ENCODE results near the gene SLC39A11. TPM values are rescaled to one million over a fixed set of nuclear protein-coding genes. Genes with fewer than 3 reads are reported as not detected.
"Not testable (repeated sequence)": the region's sequence is repeated elsewhere in the genome, so short reads cannot be mapped to it uniquely, and the experiment has no call there.

Gene SLC39A11
- total RNA-seq, 1 experiment from 2014 or later: 57.1 TPM

GRCh38 chr17:72788950-72789585 is 303.4 kb downstream of the SLC39A11 start:
- no peaks in the 10 kb centered on the region for H4K20me1 ChIP-seq (ENCODE audit: insufficient read depth)
- H3F3A ChIP-seq (ENCODE audit: insufficient read depth, low read depth): no peaks in the 10 kb centered on the region
- H2AFZ ChIP-seq: no peak overlapping the region
- intact Hi-C loops (cut with micrococcal nuclease; ENCODE audit: unreplicated experiment): no loop called here
- no peaks in the 10 kb centered on the region for H3K4me1 ChIP-seq (replicated peaks; ENCODE audit: insufficient read depth)
- ChIA-PET CTCF (no interaction called here), POLR2A (ENCODE audit: unreplicated experiment) (no interaction called here)
- no peaks in the 10 kb centered on the region for H3K9me2 ChIP-seq (ENCODE audit: insufficient read depth)
- no peaks in the 10 kb centered on the region for H3K36me3 ChIP-seq (ENCODE audit: low read depth)
- no peaks in the 10 kb centered on the region for H3K27me3 ChIP-seq (ENCODE audit: insufficient read depth, low read depth)
- no TSS peak for BruUV-seq (replicated peaks)
- H3K79me2 ChIP-seq (ENCODE audit: low read depth): no peaks in the 10 kb centered on the region
- H3K9me3 ChIP-seq (ENCODE audit: insufficient read depth, low read depth): no peaks in the 10 kb centered on the region; the same call in 1 of the 2 replicates
- peak in 1 of 2 experiments; percentile 17 for DNase-seq
- H3K4me2 ChIP-seq: no peak overlapping the region
- no peak overlapping the region for H3K27ac ChIP-seq
- H3K4me3 ChIP-seq: no peak overlapping the region
- no peak for TF ChIP-seq EZH2 (IDR thresholded peaks at IDR 0.05; ENCODE audit: low read depth)

DNA sequence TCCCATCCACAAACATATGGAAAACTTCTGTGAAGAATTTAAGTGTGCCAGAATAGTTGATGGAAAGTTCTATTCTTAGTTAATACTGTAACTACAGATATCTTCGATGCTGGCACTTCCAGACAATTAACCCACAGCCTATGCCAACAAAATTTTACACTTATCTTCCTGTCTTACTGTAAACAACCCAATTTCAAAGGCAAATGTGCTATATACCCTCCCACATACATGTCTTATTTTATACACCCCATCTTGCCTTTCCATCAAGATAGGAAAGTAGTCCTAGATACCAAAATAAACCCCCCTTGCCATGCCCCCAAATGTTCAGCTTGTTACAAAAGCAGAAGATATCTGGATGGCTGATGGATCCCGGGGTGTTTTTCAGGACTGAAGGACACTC is 306.3 kb downstream of the SLC39A11 start:
- Histone ChIP-seq H3F3A (ENCODE audit: insufficient read depth, low read depth) (no peaks in the 10 kb centered on the region), H3K4me3 (no peak overlapping the region), H3K4me1 (replicated peaks; ENCODE audit: insufficient read depth) (no peaks in the 10 kb centered on the region), H3K27me3 (ENCODE audit: insufficient read depth, low read depth) (no peaks in the 10 kb centered on the region), H3K4me2 (no peak overlapping the region), H2AFZ (no peak overlapping the region), H3K79me2 (ENCODE audit: low read depth) (no peaks in the 10 kb centered on the region), H3K27ac (no peak overlapping the region), H4K20me1 (ENCODE audit: insufficient read depth) (no peaks in the 10 kb centered on the region), H3K9me2 (ENCODE audit: insufficient read depth) (no peaks in the 10 kb centered on the region), H3K36me3 (ENCODE audit: low read depth) (no peaks in the 10 kb centered on the region), H3K9me3 (ENCODE audit: insufficient read depth, low read depth) (no peaks in the 10 kb centered on the region; the same call in 1 of the 2 replicates)
- TF ChIP-seq, protein P1, sequence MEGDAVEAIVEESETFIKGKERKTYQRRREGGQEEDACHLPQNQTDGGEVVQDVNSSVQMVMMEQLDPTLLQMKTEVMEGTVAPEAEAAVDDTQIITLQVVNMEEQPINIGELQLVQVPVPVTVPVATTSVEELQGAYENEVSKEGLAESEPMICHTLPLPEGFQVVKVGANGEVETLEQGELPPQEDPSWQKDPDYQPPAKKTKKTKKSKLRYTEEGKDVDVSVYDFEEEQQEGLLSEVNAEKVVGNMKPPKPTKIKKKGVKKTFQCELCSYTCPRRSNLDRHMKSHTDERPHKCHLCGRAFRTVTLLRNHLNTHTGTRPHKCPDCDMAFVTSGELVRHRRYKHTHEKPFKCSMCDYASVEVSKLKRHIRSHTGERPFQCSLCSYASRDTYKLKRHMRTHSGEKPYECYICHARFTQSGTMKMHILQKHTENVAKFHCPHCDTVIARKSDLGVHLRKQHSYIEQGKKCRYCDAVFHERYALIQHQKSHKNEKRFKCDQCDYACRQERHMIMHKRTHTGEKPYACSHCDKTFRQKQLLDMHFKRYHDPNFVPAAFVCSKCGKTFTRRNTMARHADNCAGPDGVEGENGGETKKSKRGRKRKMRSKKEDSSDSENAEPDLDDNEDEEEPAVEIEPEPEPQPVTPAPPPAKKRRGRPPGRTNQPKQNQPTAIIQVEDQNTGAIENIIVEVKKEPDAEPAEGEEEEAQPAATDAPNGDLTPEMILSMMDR (conservative IDR thresholded peaks at IDR 0.05): no peak
- no peak for TF ChIP-seq EZH2 (IDR thresholded peaks at IDR 0.05; ENCODE audit: low read depth)
- intact Hi-C loops (cut with micrococcal nuclease; ENCODE audit: unreplicated experiment): no loop called here
- CTCF ChIA-PET: no interaction called here
- POLR2A ChIA-PET (ENCODE audit: unreplicated experiment): no interaction called here
- DNase-seq: no peak
- no TSS peak for BruUV-seq (replicated peaks)

- Histone ChIP-seq H3K79me2 (ENCODE audit: low read depth) (no peaks in the 10 kb centered on the region), H3K27me3 (ENCODE audit: insufficient read depth, low read depth) (no peaks in the 10 kb centered on the region), H3K4me2 (no peak overlapping the region), H3K27ac (no peak overlapping the region), H3K36me3 (ENCODE audit: low read depth) (no peaks in the 10 kb centered on the region), H3F3A (ENCODE audit: insufficient read depth, low read depth) (no peaks in the 10 kb centered on the region), H3K4me3 (no peak overlapping the region), H3K9me3 (ENCODE audit: insufficient read depth, low read depth) (no peaks in the 10 kb centered on the region), H3K9me2 (ENCODE audit: insufficient read depth) (no peaks in the 10 kb centered on the region), H3K4me1 (replicated peaks; ENCODE audit: insufficient read depth) (no peaks in the 10 kb centered on the region), H4K20me1 (ENCODE audit: insufficient read depth) (no peaks in the 10 kb centered on the region), H2AFZ (no peak overlapping the region)
- POLR2A ChIA-PET (ENCODE audit: unreplicated experiment): no interaction called here
- intact Hi-C loops (cut with micrococcal nuclease; ENCODE audit: unreplicated experiment): no loop called here
- CTCF ChIA-PET: no interaction called here
- TF ChIP-seq, protein P1 (conservative IDR thresholded peaks at IDR 0.05): no peak
- no peak for TF ChIP-seq EZH2 (IDR thresholded peaks at IDR 0.05; ENCODE audit: low read depth)
- no peak for DNase-seq
- BruUV-seq (replicated peaks): no TSS peak
Measured at GRCh38 chr17:72782985-72783701, 309.3 kb downstream of the SLC39A11 start.

DNA sequence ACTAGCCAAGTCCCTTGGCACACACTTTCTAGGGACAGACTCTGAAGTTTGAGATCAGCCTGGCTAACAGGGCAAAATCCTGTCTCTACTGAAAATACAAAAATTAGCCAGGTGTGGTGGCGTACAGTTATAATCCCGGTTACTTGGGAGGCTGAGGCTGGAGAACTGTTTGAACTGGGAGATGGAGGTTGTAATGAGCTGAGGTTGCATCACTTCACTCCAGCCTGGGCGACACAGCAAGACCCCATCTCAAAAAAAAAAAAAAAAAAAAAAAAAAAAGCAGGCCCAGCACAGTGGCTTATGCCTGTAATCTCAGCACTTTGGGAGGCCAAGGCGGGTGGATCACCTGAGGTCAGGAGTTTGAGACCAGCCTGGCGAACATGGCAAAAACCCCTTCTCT is 310.1 kb downstream of the SLC39A11 start:
- H4K20me1 ChIP-seq (ENCODE audit: insufficient read depth); H3K36me3 ChIP-seq (ENCODE audit: low read depth); H3K4me1 ChIP-seq (replicated peaks; ENCODE audit: insufficient read depth); H3K4me3 ChIP-seq; DNase-seq; H2AFZ ChIP-seq; BruUV-seq (replicated peaks); CTCF ChIA-PET; H3F3A ChIP-seq (ENCODE audit: insufficient read depth, low read depth); POLR2A ChIA-PET (ENCODE audit: unreplicated experiment); H3K9me2 ChIP-seq (ENCODE audit: insufficient read depth); H3K4me2 ChIP-seq; H3K27me3 ChIP-seq (ENCODE audit: insufficient read depth, low read depth); H3K9me3 ChIP-seq (ENCODE audit: insufficient read depth, low read depth); H3K27ac ChIP-seq; intact Hi-C loops (cut with micrococcal nuclease; ENCODE audit: unreplicated experiment); H3K79me2 ChIP-seq (ENCODE audit: low read depth): not testable (repeated sequence)

Data from PC-9 (cell line).